Astrocyte (in vitro differentiated cells and primary cell): ENCODE results near the gene NFAT5. TPM values are rescaled to one million over a fixed set of nuclear protein-coding genes. Genes with fewer than 3 reads are reported as not detected.

Experiments
- DNase-seq: peaks from one replicate; pipeline ENCODE4 v3.0.0-alpha.2; 2010; ENCODE audit warnings: low read depth
- FAIRE-seq: peaks from 2 replicates; lab custom pipeline; 2011; peaks lifted over from hg19 to GRCh38; lab: Jason Lieb, UNC
- H2AFZ ChIP-seq: 2 replicates; pipeline ENCODE4 v1.6.0; 2012; ENCODE audit warnings: low read depth, low read length, inconsistent platforms
- H3K27ac ChIP-seq: 2 replicates; pipeline ENCODE4 v1.5.1; 2011; ENCODE audit warnings: low read depth, low read length, inconsistent platforms
- H3K27me3 ChIP-seq: 2 replicates; pipeline ENCODE4 v1.6.0; 2011; ENCODE audit warnings: low read length, inconsistent platforms; ENCODE audit not compliant: insufficient read depth
- H3K36me3 ChIP-seq: 2 replicates; pipeline ENCODE4 v1.5.1; 2011; ENCODE audit warnings: low read length, inconsistent platforms; ENCODE audit not compliant: insufficient read depth
- H3K4me1 ChIP-seq: 2 replicates; pipeline ENCODE4 v1.5.1; 2011; ENCODE audit warnings: low read length, inconsistent platforms; ENCODE audit not compliant: insufficient read depth
- H3K4me2 ChIP-seq: 2 replicates; pipeline ENCODE4 v1.6.0; 2012; ENCODE audit warnings: low read length, inconsistent platforms
- H3K4me3 ChIP-seq: 2 replicates; pipeline ENCODE4 v1.5.1; 2011; ENCODE audit warnings: low read depth, mild to moderate bottlenecking, low read length, inconsistent platforms; ENCODE audit not compliant: insufficient read depth
- H3K79me2 ChIP-seq: 2 replicates; pipeline ENCODE4 v1.6.0; 2012; ENCODE audit warnings: mild to moderate bottlenecking, low read length, inconsistent platforms; ENCODE audit not compliant: insufficient read depth
- H3K9ac ChIP-seq: 2 replicates; pipeline ENCODE4 v1.6.0; 2012; ENCODE audit warnings: mild to moderate bottlenecking, low read length, inconsistent platforms
- H3K9me3 ChIP-seq: 2 replicates; pipeline ENCODE4 v1.5.1; 2012; ENCODE audit warnings: low read depth, mild to moderate bottlenecking, low read length, inconsistent platforms; ENCODE audit not compliant: insufficient read depth
- H4K20me1 ChIP-seq: 2 replicates; pipeline ENCODE4 v1.6.0; 2012; ENCODE audit warnings: low read length, inconsistent platforms; ENCODE audit not compliant: insufficient read depth
- H3K27ac Mint-ChIP-seq: one replicate; pipeline ENCODE4 v1.8.0; 2021; ENCODE audit warnings: mild to moderate bottlenecking, mixed read lengths; ENCODE audit not compliant: unreplicated experiment
- H3K27me3 Mint-ChIP-seq: one replicate; pipeline ENCODE4 v1.8.0; 2021; ENCODE audit warnings: low read depth, mixed read lengths; ENCODE audit not compliant: unreplicated experiment
- H3K36me3 Mint-ChIP-seq: one replicate; pipeline ENCODE4 v1.8.0; 2021; ENCODE audit warnings: low read depth, mixed read lengths; ENCODE audit not compliant: unreplicated experiment
- H3K4me1 Mint-ChIP-seq: one replicate; pipeline ENCODE4 v1.8.0; 2021; ENCODE audit warnings: low read depth, mixed read lengths; ENCODE audit not compliant: unreplicated experiment
- H3K4me3 Mint-ChIP-seq: one replicate; pipeline ENCODE4 v1.8.0; 2021; ENCODE audit warnings: mild to moderate bottlenecking, moderate library complexity, mixed read lengths; ENCODE audit not compliant: unreplicated experiment
- H3K9me3 Mint-ChIP-seq: one replicate; pipeline ENCODE4 v1.8.0; 2021; ENCODE audit warnings: mild to moderate bottlenecking, mixed read lengths; ENCODE audit not compliant: unreplicated experiment
- EZH2 ChIP-seq: IDR thresholded peaks from 2 replicates; pipeline ENCODE4 v1.6.1; 2012; ENCODE audit warnings: mild to moderate bottlenecking, low read length, inconsistent platforms; ENCODE audit not compliant: insufficient read depth
- total RNA-seq: library from RNA; stranded (reverse); gene quantifications from 2 replicates; pipeline ENCODE4 v1.2.1, GENCODE V29; 2021
- TF ChIP-seq, protein P1 (sequence below): IDR thresholded peaks from 2 replicates; pipeline ENCODE4 v1.5.1; 2011; ENCODE audit warnings: low read depth, mild to moderate bottlenecking, inconsistent platforms, low read length, moderate library complexity; ENCODE audit not compliant: insufficient read depth

NFAT5 gene
- total RNA-seq, 1 donor from 2014 or later, result 96.2 TPM

DNA sequence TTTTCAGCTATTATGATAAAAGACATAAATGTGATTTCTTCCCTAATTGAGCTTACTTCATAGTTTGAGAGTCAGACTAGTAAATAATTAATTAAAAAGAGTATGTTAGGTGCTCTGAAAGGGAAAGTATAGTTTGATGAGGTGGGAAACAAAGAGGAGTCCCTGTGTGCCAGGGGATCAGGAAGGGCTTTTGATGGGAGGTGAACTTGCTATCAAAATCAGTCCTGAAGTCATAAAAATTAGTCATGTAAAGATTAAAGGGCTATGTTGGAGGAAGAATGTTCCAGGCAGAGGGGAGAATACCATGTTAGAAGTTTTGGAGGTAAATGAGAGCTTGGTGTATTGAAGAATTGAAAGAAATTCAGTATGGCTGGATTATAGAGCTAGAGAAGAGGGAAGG lies 31.0 kb downstream of the NFAT5 start:
- TF ChIP-seq, protein P1, sequence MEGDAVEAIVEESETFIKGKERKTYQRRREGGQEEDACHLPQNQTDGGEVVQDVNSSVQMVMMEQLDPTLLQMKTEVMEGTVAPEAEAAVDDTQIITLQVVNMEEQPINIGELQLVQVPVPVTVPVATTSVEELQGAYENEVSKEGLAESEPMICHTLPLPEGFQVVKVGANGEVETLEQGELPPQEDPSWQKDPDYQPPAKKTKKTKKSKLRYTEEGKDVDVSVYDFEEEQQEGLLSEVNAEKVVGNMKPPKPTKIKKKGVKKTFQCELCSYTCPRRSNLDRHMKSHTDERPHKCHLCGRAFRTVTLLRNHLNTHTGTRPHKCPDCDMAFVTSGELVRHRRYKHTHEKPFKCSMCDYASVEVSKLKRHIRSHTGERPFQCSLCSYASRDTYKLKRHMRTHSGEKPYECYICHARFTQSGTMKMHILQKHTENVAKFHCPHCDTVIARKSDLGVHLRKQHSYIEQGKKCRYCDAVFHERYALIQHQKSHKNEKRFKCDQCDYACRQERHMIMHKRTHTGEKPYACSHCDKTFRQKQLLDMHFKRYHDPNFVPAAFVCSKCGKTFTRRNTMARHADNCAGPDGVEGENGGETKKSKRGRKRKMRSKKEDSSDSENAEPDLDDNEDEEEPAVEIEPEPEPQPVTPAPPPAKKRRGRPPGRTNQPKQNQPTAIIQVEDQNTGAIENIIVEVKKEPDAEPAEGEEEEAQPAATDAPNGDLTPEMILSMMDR, result no peak
- no peak for TF ChIP-seq EZH2
- Mint-ChIP-seq H3K4me3 (peak overlapping the region; percentile 54), H3K27me3 (no peaks in the 10 kb centered on the region), H3K27ac (peak overlapping the region; percentile 83), H3K4me1 (peaks cover 40% of the 10 kb centered on the region), H3K9me3 (no peaks in the 10 kb centered on the region), H3K36me3 (peaks cover 3% of the 10 kb centered on the region)
- Histone ChIP-seq H3K9ac (no peak overlapping the region), H3K4me2 (no peak overlapping the region), H3K27me3 (no peaks in the 10 kb centered on the region), H3K79me2 (peaks cover 98% of the 10 kb centered on the region), H4K20me1 (peaks cover 84% of the 10 kb centered on the region), H3K9me3 (no peaks in the 10 kb centered on the region), H3K4me3 (no peak overlapping the region), H3K36me3 (no peaks in the 10 kb centered on the region), H3K27ac (no peak overlapping the region), H3K4me1 (no peaks in the 10 kb centered on the region), H2AFZ (no peak overlapping the region)
- DNase-seq (no peak), FAIRE-seq (no peak)

- Mint-ChIP-seq H3K4me3 (no peak overlapping the region), H3K4me1 (peaks cover 39% of the 10 kb centered on the region), H3K9me3 (no peaks in the 10 kb centered on the region), H3K27ac (no peak overlapping the region), H3K36me3 (peaks cover 3% of the 10 kb centered on the region), H3K27me3 (no peaks in the 10 kb centered on the region)
- no peak overlapping the region for H3K9ac ChIP-seq
- no peaks in the 10 kb centered on the region for H3K27me3 ChIP-seq
- H3K4me3 ChIP-seq, result no peak overlapping the region
- no peak overlapping the region for H3K27ac ChIP-seq
- no peaks in the 10 kb centered on the region for H3K36me3 ChIP-seq
- H2AFZ ChIP-seq, result no peak overlapping the region
- H3K79me2 ChIP-seq, result peaks cover 98% of the 10 kb centered on the region
- no peaks in the 10 kb centered on the region for H3K9me3 ChIP-seq
- no peak overlapping the region for H3K4me2 ChIP-seq
- FAIRE-seq (no peak), DNase-seq (no peak)
- H4K20me1 ChIP-seq, result peaks cover 86% of the 10 kb centered on the region
- H3K4me1 ChIP-seq, result no peaks in the 10 kb centered on the region
- TF ChIP-seq, protein P1, result no peak
- no peak for TF ChIP-seq EZH2
Observed at GRCh38 chr16:69598045-69598444, 32.3 kb downstream of the NFAT5 start.

DNA sequence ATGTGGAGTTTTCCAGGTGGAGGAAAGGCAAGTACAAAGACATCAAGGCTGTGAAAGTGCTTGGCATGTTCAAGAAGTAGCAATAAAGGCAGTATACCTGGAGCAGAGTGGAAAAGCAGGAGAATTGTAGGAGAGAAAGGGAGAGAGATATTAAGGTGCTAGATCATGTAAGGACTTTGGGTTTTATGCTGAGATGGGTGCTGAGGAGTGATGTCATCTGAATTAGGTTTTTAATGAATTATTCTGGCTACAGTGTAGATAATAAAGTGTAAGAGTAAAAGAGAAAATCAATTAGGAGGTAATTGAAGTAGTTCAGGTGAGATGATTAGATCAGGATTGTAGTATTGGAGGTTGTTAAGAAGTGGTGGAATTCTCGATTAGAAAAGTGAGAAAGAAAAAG lies 34.0 kb downstream of the NFAT5 start:
- Histone ChIP-seq H3K9ac (no peak overlapping the region), H3K36me3 (no peaks in the 10 kb centered on the region), H3K27me3 (no peaks in the 10 kb centered on the region), H3K4me2 (no peak overlapping the region), H3K27ac (no peak overlapping the region), H3K9me3 (no peaks in the 10 kb centered on the region), H4K20me1 (peaks cover 93% of the 10 kb centered on the region), H3K4me3 (no peak overlapping the region), H2AFZ (no peak overlapping the region), H3K79me2 (peaks cover 98% of the 10 kb centered on the region), H3K4me1 (no peaks in the 10 kb centered on the region)
- peaks cover 34% of the 10 kb centered on the region for H3K4me1 Mint-ChIP-seq
- no peaks in the 10 kb centered on the region for H3K27me3 Mint-ChIP-seq
- DNase-seq, result no peak
- H3K9me3 Mint-ChIP-seq, result no peaks in the 10 kb centered on the region
- TF ChIP-seq EZH2, result no peak
- TF ChIP-seq, protein P1, result no peak
- peaks cover 3% of the 10 kb centered on the region for H3K36me3 Mint-ChIP-seq
- FAIRE-seq, result no peak
- peak overlapping the region; percentile 27 for H3K27ac Mint-ChIP-seq
- no peak overlapping the region for H3K4me3 Mint-ChIP-seq
